ENCODE data around the gene PROM1.

- TF ChIP-seq EZH2phosphoT487 (IDR thresholded peaks at IDR 0.05; ENCODE audit: borderline replicate concordance, low read depth, low read length) (no peak), CTCF (conservative IDR thresholded peaks at IDR 0.05; ENCODE audit: low read length) (no peak)
These were observed 36.9 kb upstream of the PROM1 start for GRCh38 chr4:16120720-16121119.

Measured in OCI-LY7 (cell line).